Endothelial cell (in vitro differentiated cells): ENCODE results near the gene TNS3. TPM values are rescaled to one million over a fixed set of nuclear protein-coding genes. Genes with fewer than 3 reads are reported as not detected.

ENCODE experiments used
- DNase-seq: peaks from one replicate; pipeline ENCODE4 v3.0.0; 2021; ENCODE audit warnings: low spot score
- H3K27ac Mint-ChIP-seq: one replicate; pipeline ENCODE4 v1.8.0; 2021; ENCODE audit warnings: mixed read lengths, inconsistent platforms; ENCODE audit not compliant: unreplicated experiment
- H3K27me3 Mint-ChIP-seq: one replicate; pipeline ENCODE4 v1.8.0; 2021; ENCODE audit warnings: mild to moderate bottlenecking, moderate library complexity, mixed read lengths, inconsistent platforms; ENCODE audit not compliant: unreplicated experiment
- H3K36me3 Mint-ChIP-seq: one replicate; pipeline ENCODE4 v1.8.0; 2021; ENCODE audit warnings: mild to moderate bottlenecking, low read depth, mixed read lengths, inconsistent platforms; ENCODE audit not compliant: unreplicated experiment
- H3K4me1 Mint-ChIP-seq: one replicate; pipeline ENCODE4 v1.8.0; 2021; ENCODE audit warnings: mild to moderate bottlenecking, mixed read lengths, inconsistent platforms; ENCODE audit not compliant: unreplicated experiment
- H3K4me3 Mint-ChIP-seq: one replicate; pipeline ENCODE4 v1.8.0; 2021; ENCODE audit warnings: mild to moderate bottlenecking, mixed read lengths, inconsistent platforms; ENCODE audit not compliant: unreplicated experiment
- H3K9me3 Mint-ChIP-seq: one replicate; pipeline ENCODE4 v1.8.0; 2021; ENCODE audit warnings: mixed read lengths, inconsistent platforms; ENCODE audit not compliant: unreplicated experiment
- CTCF ChIP-seq: fragments of 200-600 bp; sonication (generic); IDR thresholded peaks from one replicate; pipeline ENCODE4 v1.5.0; 2021; ENCODE audit warnings: antibody characterized with exemption; ENCODE audit not compliant: unreplicated experiment
- total RNA-seq: library from RNA; stranded (reverse); fragmentation: NEBNext Ultra II Directional; extraction: Animal tissue kit (Norgen Biotek cat#: 25700); gene quantifications from one replicate; pipeline ENCODE4 v1.2.1, GENCODE V29; 2021; ENCODE audit not compliant: unreplicated experiment

Gene TNS3
- total RNA-seq, 1 donor from 2014 or later = 7.5 TPM

DNA sequence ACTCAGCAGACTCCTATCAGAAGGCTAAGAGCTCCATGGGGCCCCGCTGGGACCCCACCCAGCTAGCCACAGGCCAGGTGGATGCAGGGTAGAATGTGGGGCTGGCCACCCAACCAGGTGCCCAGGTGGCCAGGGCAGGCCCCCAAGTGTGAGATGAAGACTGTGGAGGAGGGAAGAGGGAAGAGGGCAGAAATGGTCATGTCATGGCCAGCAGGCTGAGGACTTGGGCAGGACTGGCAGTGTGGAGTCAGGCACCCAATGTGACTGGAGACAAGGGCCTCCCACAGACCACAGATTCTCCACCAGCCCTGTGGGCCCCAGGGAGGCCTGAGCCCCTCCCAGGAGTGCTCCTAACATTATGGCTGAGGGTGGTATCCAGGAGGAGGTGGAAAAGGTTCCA is 141.6 kb downstream of the TNS3 start:
- no peaks in the 10 kb centered on the region for H3K4me1 Mint-ChIP-seq
- H3K4me3 Mint-ChIP-seq = no peak overlapping the region
- no peaks in the 10 kb centered on the region for H3K36me3 Mint-ChIP-seq
- H3K27me3 Mint-ChIP-seq = peaks cover 3% of the 10 kb centered on the region
- no peak for DNase-seq
- no peak for TF ChIP-seq CTCF
- no peaks in the 10 kb centered on the region for H3K9me3 Mint-ChIP-seq
- no peak overlapping the region for H3K27ac Mint-ChIP-seq

GRCh38 chr7:47439181-47439667 is 142.7 kb downstream of the TNS3 start:
- no peak overlapping the region for H3K27ac Mint-ChIP-seq
- no peak for DNase-seq
- no peaks in the 10 kb centered on the region for H3K36me3 Mint-ChIP-seq
- H3K27me3 Mint-ChIP-seq = peaks cover 1% of the 10 kb centered on the region
- no peak for TF ChIP-seq CTCF
- no peak overlapping the region for H3K4me3 Mint-ChIP-seq
- no peaks in the 10 kb centered on the region for H3K9me3 Mint-ChIP-seq
- H3K4me1 Mint-ChIP-seq = no peaks in the 10 kb centered on the region

DNA sequence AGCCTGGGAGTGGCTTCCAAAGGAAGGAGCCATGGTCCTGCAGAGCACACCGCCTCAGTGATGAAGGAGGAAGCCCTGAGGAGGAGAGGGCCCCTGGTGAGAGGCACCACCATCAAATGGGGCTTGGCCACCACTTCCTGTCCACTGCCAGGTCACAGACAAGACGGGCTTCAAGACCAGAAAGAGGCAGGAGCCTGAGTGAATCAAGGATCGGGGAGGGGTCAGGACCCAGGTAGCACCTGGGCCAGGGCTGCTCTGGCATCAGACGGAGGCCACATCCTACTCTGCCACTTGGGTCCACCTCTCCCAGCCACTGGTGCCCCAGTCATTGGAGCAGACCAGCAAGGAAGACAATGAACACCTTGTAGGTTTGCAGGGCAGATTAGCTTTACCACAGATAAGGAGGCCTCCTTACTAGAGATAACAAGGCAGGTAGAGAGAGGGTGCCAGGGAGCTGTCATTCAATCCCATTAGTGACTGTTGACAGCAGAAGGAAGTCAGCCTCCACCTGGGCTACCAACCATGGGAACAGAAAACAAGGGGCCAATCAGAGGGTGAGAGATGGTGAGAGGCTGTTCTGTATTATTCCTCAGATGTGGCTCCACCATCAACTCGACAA is 143.4 kb downstream of the TNS3 start:
- Mint-ChIP-seq H3K27ac (no peak overlapping the region), H3K27me3 (peaks cover 1% of the 10 kb centered on the region), H3K4me3 (no peak overlapping the region), H3K4me1 (no peaks in the 10 kb centered on the region), H3K9me3 (no peaks in the 10 kb centered on the region), H3K36me3 (no peaks in the 10 kb centered on the region)
- DNase-seq = no peak
- no peak for TF ChIP-seq CTCF

DNA sequence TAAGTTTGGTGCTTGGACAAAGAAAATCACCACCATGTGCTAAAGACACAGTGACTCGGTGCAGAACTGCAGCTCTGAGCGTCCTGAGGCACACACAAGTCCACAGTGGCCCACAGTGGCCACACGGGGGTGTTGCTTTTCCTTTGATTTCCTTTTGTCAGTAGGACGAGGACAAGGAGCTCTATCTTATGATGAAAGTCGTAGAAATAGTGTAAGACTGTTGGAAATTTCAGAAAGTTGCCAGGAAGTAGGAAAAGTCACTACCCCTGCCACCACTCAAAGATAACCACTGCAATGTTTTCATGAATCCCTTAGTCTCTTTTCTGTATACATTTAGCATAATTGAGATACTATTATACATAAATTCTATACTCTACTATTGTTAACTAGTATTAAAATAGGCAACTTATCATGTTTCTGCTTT is 146.0 kb downstream of the TNS3 start:
- Mint-ChIP-seq H3K27me3 (peaks cover 1% of the 10 kb centered on the region), H3K4me1 (no peaks in the 10 kb centered on the region), H3K36me3 (no peaks in the 10 kb centered on the region), H3K9me3 (no peaks in the 10 kb centered on the region), H3K27ac (no peak overlapping the region), H3K4me3 (no peak overlapping the region)
- TF ChIP-seq CTCF = no peak
- DNase-seq = peak; percentile 52

DNA sequence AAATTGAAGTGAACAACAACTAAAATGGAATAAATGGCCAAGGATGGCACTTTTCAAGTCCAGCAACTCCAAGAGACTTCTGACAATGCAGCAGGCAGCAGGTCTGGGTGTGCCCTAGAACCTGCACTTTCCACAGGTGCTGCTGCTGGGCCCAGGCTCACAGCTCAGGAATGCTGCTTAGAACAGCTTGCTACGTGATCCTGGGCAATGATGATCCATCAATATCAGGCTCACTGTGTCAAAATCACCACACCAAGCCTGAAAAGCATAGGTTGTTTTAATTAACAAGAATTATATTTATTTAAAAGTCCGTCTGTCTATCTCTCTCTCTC is 148.4 kb downstream of the TNS3 start:
- Mint-ChIP-seq H3K9me3 (no peaks in the 10 kb centered on the region), H3K4me3 (no peak overlapping the region), H3K4me1 (peaks cover 3% of the 10 kb centered on the region), H3K36me3 (no peaks in the 10 kb centered on the region), H3K27me3 (no peaks in the 10 kb centered on the region), H3K27ac (no peak overlapping the region)
- DNase-seq = no peak
- TF ChIP-seq CTCF = no peak
